NT2/D1 (cell line): Measurements from ENCODE around the gene TSPAN1.

Experiments
- DNase-seq: peaks from one replicate; pipeline ENCODE4 v3.0.0-alpha.2; 2011; ENCODE audit warnings: low read depth, low spot score
- H3K27me3 ChIP-seq: 2 replicates; pipeline ENCODE4 v1.6.0; 2011; ENCODE audit warnings: mild to moderate bottlenecking; ENCODE audit not compliant: insufficient read length, insufficient read depth
- H3K36me3 ChIP-seq: 2 replicates; pipeline ENCODE4 v1.6.1; 2011; ENCODE audit warnings: mild to moderate bottlenecking, low read length, mixed read lengths; ENCODE audit not compliant: insufficient read depth, insufficient read length
- H3K4me1 ChIP-seq: 2 replicates; pipeline ENCODE4 v1.5.1; 2011; ENCODE audit not compliant: insufficient read depth, insufficient read length
- H3K4me3 ChIP-seq: 2 replicates; pipeline ENCODE4 v1.5.1; 2011; ENCODE audit warnings: low read depth; ENCODE audit not compliant: insufficient read length
- H3K9ac ChIP-seq: 2 replicates; pipeline ENCODE4 v1.6.0; 2011; ENCODE audit warnings: low read depth; ENCODE audit not compliant: insufficient read length
- H3K9me3 ChIP-seq: 2 replicates; pipeline ENCODE4 v1.5.1; 2011; ENCODE audit warnings: mild to moderate bottlenecking, low read length; ENCODE audit not compliant: insufficient read depth
- SUZ12 ChIP-seq: IDR thresholded peaks from 2 replicates; pipeline ENCODE4 v1.6.1; 2011; ENCODE audit not compliant: insufficient read length, insufficient read depth; ENCODE audit errors: extremely low read depth
- YY1 ChIP-seq: IDR thresholded peaks from 2 replicates; pipeline ENCODE4 v1.6.1; 2011; ENCODE audit not compliant: insufficient read length, insufficient read depth
- ZNF274 ChIP-seq: IDR thresholded peaks from 2 replicates; pipeline ENCODE4 v1.6.1; 2011; ENCODE audit warnings: mild to moderate bottlenecking, low read depth, low read length

The TSPAN1 gene

DNA sequence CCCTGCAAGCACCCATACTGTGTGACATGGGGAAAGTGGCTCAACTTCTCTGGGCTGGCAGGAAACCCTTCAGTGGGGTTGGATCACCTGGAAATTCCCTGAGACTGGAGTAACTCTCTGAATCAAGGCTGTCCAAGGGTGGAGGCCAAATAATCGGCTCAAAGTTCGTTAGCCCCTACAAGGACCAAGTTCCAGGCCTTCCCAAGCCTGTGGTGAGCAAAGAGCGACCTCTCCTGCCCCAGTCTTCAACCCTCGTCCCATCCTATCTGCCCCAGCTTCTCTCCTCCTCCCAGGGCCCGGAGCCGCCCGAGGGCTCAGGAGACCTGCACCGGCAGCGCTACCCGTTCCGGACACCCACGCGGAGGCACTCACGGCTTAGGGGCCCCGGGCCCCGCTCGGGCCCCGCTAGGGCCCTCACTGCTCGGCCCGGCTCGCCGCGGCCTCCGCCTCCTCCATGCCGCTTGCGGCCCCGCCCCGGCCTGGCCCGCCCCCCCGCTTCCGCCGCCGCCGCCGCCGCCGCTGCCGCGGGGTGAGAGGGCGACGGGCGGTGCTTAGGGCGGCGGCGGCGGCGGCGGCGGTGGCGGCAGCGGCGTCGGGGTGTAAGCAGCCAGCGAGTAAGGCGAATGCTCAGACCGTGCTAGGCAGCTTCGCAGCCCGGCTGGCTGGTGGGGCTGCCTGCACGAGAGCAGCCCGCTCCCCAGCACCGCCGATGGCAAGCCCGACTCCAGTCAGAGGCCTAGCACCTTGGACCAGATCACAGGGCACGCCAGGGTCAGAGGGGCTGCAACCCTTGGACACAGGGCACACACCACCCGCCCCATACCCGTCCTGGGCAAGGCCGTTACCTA, 23.3 kb downstream of the TSPAN1 start, which contains the start of gene POMGNT1:
TSS of gene POMGNT1 (minus strand) at position 471 of the 848 bp plus-strand sequence. CDS start 613 bp downstream, outside the sequence.
- H3K36me3 ChIP-seq, result peaks cover 42% of the 10 kb centered on the region
- no peaks in the 10 kb centered on the region for H3K27me3 ChIP-seq
- no peaks in the 10 kb centered on the region for H3K9me3 ChIP-seq
- TF ChIP-seq SUZ12 (no peak), ZNF274 (no peak)
- H3K9ac ChIP-seq, result peak within 1 kb of the TSS; percentile 94
- peak within 1 kb of the TSS; percentile 86 for H3K4me3 ChIP-seq
- DNase-seq, result peak; percentile 35
- peaks cover 16% of the 10 kb centered on the region for H3K4me1 ChIP-seq

DNA sequence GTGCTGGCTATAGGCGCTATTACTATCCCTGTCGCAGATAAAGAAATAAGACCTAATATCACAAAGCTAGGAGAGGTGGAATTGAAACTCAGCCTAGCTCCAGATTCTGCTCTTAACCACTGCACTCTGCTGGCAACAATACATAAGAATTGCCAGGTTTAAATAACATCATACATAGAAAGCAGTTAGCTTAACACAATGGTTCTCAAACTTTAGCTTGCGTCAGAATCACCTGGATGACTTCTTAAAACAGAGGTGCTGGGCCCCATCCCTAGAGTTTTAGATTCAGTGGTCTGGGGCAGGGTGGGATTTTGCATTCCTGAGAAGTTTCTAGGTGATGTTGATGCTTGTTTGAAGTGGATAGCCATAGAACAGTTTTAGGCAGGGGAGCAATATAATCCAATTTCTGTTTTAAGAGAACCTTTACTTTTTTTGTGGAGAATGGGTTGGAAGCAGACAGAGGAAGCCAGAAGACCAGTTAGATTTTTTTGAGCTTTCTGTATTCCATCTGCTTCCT, 24.4 kb downstream of the TSPAN1 start:
- no peak for TF ChIP-seq SUZ12
- H3K4me1 ChIP-seq, result peaks cover 10% of the 10 kb centered on the region
- no peak for DNase-seq
- H3K9ac ChIP-seq, result no peak overlapping the region
- H3K4me3 ChIP-seq, result peak overlapping the region; percentile 86
- H3K27me3 ChIP-seq, result no peaks in the 10 kb centered on the region
- no peaks in the 10 kb centered on the region for H3K9me3 ChIP-seq
- H3K36me3 ChIP-seq, result peaks cover 31% of the 10 kb centered on the region

DNA sequence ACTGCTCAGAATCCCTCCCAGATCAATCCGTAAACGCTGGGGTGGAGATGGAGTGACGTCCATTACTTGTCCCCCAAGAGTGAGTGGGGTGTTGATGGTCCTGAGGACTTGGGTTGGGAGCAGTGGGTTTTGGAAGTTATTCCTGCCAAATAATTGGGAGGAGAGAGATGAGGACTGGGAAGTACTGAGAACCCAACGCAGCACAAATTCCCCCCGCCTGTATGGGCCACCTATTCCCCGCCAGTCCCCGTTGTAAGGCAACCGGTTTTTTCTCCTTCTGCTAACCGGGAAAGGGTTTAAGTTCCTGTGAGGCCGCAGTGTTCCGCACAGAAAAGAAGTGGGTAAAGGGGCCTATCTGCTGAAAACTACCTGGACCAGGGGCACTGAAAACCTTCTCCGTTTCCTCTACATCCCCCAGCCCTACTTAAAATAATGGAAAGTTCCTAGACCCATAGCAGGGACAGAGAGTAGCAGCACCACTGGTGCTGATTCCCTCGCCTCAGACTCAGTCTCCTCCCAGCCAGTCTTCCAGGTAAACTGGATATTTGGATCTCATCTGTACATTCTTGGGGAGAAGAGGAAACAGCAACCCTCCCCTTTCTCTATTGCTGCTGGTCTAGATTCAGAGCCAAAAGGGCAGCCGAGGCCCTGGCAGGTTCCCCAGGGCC, 29.0 kb downstream of the TSPAN1 start:
- H3K9ac ChIP-seq, result peak overlapping the region; percentile 88

DNA sequence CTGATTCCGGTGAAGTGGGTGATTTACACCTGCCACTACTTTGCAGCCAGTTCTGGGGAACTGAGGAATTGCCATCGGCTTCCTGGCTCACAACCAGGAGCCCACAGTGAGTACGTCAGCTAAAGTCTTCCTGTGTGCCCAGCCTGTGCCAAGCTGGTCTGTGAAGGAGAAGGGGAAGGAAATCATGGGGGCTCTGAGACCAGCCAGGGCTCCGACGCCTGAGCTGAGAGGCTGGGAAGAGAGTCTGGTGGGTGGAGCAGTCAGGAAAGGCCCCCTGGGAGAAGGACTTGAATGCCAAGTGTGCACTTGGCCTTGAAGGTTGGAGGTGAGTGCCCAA, 29.5 kb downstream of the TSPAN1 start:
- TF ChIP-seq YY1 (no peak), ZNF274 (no peak), SUZ12 (no peak)

More for the DNA sequence above, 29.0 kb downstream of the TSPAN1 start:
- Histone ChIP-seq H3K4me3 (peak overlapping the region; percentile 87), H3K36me3 (no peaks in the 10 kb centered on the region), H3K27me3 (no peaks in the 10 kb centered on the region), H3K4me1 (peaks cover 10% of the 10 kb centered on the region), H3K9me3 (no peaks in the 10 kb centered on the region)
- DNase-seq, result no peak
- TF ChIP-seq YY1 (no peak), SUZ12 (no peak), ZNF274 (no peak)

DNA sequence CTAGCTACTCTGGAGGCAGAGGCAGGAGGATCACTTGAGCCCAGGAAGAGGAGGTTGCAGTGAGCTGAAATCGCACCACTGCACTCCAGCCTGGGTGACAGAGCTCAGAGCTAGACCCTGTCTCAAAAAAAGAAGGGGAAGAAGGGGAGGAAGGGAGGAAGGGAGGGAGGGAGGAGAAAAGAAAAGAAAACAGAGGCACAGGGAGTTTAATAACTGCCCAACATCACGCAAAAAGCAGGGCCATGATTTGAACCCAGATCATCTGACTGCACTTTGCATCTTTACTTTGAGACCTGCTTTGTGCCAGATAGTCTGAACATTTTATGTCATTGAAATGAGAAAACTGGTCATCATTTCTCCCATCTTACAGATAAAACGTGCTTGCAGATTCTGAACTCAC, 30.3 kb downstream of the TSPAN1 start:
- peaks cover 10% of the 10 kb centered on the region for H3K4me1 ChIP-seq
- no peaks in the 10 kb centered on the region for H3K27me3 ChIP-seq
- no peak for DNase-seq
- no peak overlapping the region for H3K9ac ChIP-seq
- no peak overlapping the region for H3K4me3 ChIP-seq
- TF ChIP-seq SUZ12 (no peak), YY1 (no peak), ZNF274 (no peak)
- H3K9me3 ChIP-seq, result no peaks in the 10 kb centered on the region
- no peaks in the 10 kb centered on the region for H3K36me3 ChIP-seq

More for the DNA sequence above, 29.5 kb downstream of the TSPAN1 start:
- Histone ChIP-seq H3K36me3 (no peaks in the 10 kb centered on the region), H3K27me3 (no peaks in the 10 kb centered on the region), H3K9ac (peak overlapping the region; percentile 88), H3K9me3 (no peaks in the 10 kb centered on the region), H3K4me1 (peaks cover 10% of the 10 kb centered on the region), H3K4me3 (peak overlapping the region; percentile 87)
- DNase-seq, result no peak

DNA sequence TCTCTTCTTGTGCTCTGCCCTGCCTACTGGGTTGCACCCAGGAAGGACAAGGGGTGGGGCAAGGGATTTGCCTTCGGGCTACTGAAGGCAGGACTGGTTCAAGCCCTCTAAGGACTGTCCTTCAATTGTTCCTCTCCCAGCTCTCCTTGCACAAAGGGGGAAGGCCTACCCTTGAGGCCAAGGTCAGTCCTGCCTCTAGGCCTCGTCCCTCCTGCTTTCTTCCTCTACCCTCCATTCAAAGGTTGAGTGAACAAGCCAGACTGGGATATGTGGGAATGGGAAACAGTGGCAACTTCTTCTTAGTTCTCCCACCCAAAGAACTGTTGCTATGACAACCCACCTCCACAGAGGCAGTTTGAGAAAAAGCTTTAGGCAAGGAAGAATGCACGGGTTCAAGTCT, 30.9 kb downstream of the TSPAN1 start:
- Histone ChIP-seq H3K4me3 (no peak overlapping the region), H3K9me3 (no peaks in the 10 kb centered on the region), H3K9ac (no peak overlapping the region), H3K27me3 (no peaks in the 10 kb centered on the region), H3K4me1 (peaks cover 10% of the 10 kb centered on the region), H3K36me3 (no peaks in the 10 kb centered on the region)
- DNase-seq, result no peak
- no peak for TF ChIP-seq SUZ12
- TF ChIP-seq YY1, result no peak
- no peak for TF ChIP-seq ZNF274

DNA sequence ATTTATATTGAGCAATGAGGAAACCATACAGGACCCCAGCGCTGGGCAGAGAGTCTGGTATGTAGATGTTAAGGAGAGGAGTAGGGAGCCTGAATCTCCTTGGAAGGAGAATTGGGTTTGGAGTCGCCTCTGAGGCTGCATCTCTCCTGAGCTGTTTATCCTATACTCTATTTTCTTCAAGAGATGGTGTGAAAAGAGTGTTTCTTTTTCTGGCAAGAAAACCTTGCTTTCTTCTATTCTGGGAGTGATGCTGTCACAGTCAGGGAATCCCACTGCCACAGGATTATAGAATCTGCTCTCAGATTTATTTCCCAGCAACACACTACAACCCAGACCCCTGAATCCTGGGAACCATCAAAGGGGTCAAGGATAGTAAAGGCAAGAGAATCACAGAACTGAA, 31.5 kb downstream of the TSPAN1 start:
- H3K9me3 ChIP-seq, result no peaks in the 10 kb centered on the region
- peaks cover 10% of the 10 kb centered on the region for H3K4me1 ChIP-seq
- no peak overlapping the region for H3K4me3 ChIP-seq
- no peaks in the 10 kb centered on the region for H3K27me3 ChIP-seq
- TF ChIP-seq ZNF274 (no peak), SUZ12 (no peak), YY1 (no peak)
- no peak for DNase-seq
- H3K36me3 ChIP-seq, result no peaks in the 10 kb centered on the region
- no peak overlapping the region for H3K9ac ChIP-seq
